A549 (cell line): ENCODE measurements around the gene NID1. TPM values are rescaled to one million over a fixed set of nuclear protein-coding genes. Genes with fewer than 3 reads are reported as not detected.

Experiments used
- ATAC-seq, 2 experiments: fragments of 200-7000 bp in 1 of 2; fragments of >200 bp in 1 of 2; cut with Nextera tagmentation in 1 of 2; cut with Tn5 transposase in 1 of 2; 3 replicates each; pipeline versions ENCODE4 v1.8.0 to v1.9.1; 2018 to 2020; ENCODE audit warnings: mild to moderate bottlenecking in 1 of 2, moderate library complexity in 1 of 2
- CTCF ChIA-PET: fragments of 300-600 bp; sonication (Branson Sonifier 250); formaldehyde crosslinking; extraction: SDS; loops from one replicate; lab custom pipeline; 2021; ENCODE audit warnings: antibody characterized with exemption, inconsistent platforms; lab: Yijun Ruan, JAX
- POLR2A ChIA-PET: fragments of 350-600 bp; formaldehyde crosslinking; extraction: SDS; loops from one replicate; lab custom pipeline; 2021; ENCODE audit warnings: antibody characterized with exemption, inconsistent platforms; lab: Yijun Ruan, JAX
- DNase-seq, 2 experiments: peaks; one replicate each; pipeline versions ENCODE4 v3.0.0 to v3.0.0-alpha.2; 2011 to 2016; ENCODE audit warnings: low read depth in 1 of 2, low spot score in 1 of 2
- FAIRE-seq: peaks from 2 replicates; lab custom pipeline; 2011; peaks lifted over from hg19 to GRCh38; lab: Jason Lieb, UNC
- H3K27ac ChIP-seq, 2 experiments: fragments of >200 bp; sonication (Bioruptor Twin); formaldehyde crosslinking; 3 replicates each; pipeline ENCODE4 v1.5.1; 2016 to 2017
- H3K4me1 ChIP-seq: fragments of >200 bp; sonication (Bioruptor Twin); formaldehyde crosslinking; 3 replicates; pipeline ENCODE4 v1.6.1; 2016
- H3K4me2 ChIP-seq: fragments of >200 bp; sonication (Bioruptor Twin); formaldehyde crosslinking; 3 replicates; pipeline ENCODE4 v1.6.1; 2016
- H3K4me3 ChIP-seq: fragments of >200 bp; sonication (Bioruptor Twin); formaldehyde crosslinking; 3 replicates; pipeline ENCODE4 v1.5.1; 2016
- H3K9me3 ChIP-seq: fragments of >200 bp; sonication (Bioruptor Twin); formaldehyde crosslinking; 3 replicates; pipeline ENCODE4 v1.6.1; 2016
- BHLHE40 ChIP-seq: IDR thresholded peaks from 2 replicates; pipeline ENCODE4 v1.6.1; 2012; ENCODE audit warnings: low read depth, low read length, inconsistent platforms
- CEBPB ChIP-seq, 2 experiments: fragments of >200 bp in 1 of 2; sonication (Bioruptor Twin) in 1 of 2; formaldehyde crosslinking in 1 of 2; IDR thresholded peaks; 2 replicates each; pipeline ENCODE4 v1.6.1; 2012 to 2016
- CHD2 ChIP-seq: fragments of 150-350 bp; IDR thresholded peaks from 2 replicates; pipeline ENCODE4 v1.6.1; 2014; ENCODE audit warnings: low read length; ENCODE audit not compliant: partially characterized antibody
- CHD4 ChIP-seq: fragments of 200-600 bp; sonication (generic); IDR thresholded peaks from 2 replicates; pipeline ENCODE4 v1.6.1; 2016; ENCODE audit warnings: antibody characterized with exemption, mild to moderate bottlenecking, borderline replicate concordance
- EHMT2 ChIP-seq: fragments of 200-600 bp; sonication (generic); IDR thresholded peaks from 2 replicates; pipeline ENCODE4 v1.6.1; 2016; ENCODE audit warnings: antibody characterized with exemption, low read depth, mild to moderate bottlenecking, moderate library complexity
- EP300 ChIP-seq, 2 experiments: fragments of >200 bp; sonication (Bioruptor Twin); formaldehyde crosslinking; IDR thresholded peaks; 2 replicates in 1 of 2; 3 replicates in 1 of 2; pipeline ENCODE4 v1.6.1; 2016 to 2017
- ESRRA ChIP-seq: fragments of 150-350 bp; IDR thresholded peaks from 2 replicates; pipeline ENCODE4 v1.6.1; 2014; ENCODE audit warnings: mild to moderate bottlenecking, low read length, borderline replicate concordance
- FOSL2 ChIP-seq, 2 experiments: fragments of 450-650 bp in 1 of 2; fragments of >200 bp in 1 of 2; sonication (Bioruptor Twin) in 1 of 2; formaldehyde crosslinking; IDR thresholded peaks; 2 replicates each; pipeline versions ENCODE4 v1.5.0 to v1.6.1; 2016 to 2020; ENCODE audit warnings: mild to moderate bottlenecking in 1 of 2, moderate library complexity in 1 of 2
- FOXS1 ChIP-seq: fragments of 250-450 bp; sonication (Bioruptor Pico); IDR thresholded peaks from 2 replicates; pipeline ENCODE4 v1.5.0; 2020; ENCODE audit warnings: mild to moderate bottlenecking, moderate library complexity
- HEYL ChIP-seq: fragments of 250-450 bp; sonication (Bioruptor Pico); IDR thresholded peaks from 2 replicates; pipeline ENCODE4 v1.8.0; 2021; ENCODE audit warnings: mild to moderate bottlenecking, moderate library complexity
- HOXA7 ChIP-seq: fragments of 250-450 bp; sonication (Bioruptor Pico); IDR thresholded peaks from 2 replicates; pipeline ENCODE4 v1.5.0; 2020; ENCODE audit warnings: mild to moderate bottlenecking, moderate library complexity
- HOXB5 ChIP-seq: fragments of 250-450 bp; sonication (Bioruptor Pico); IDR thresholded peaks from 2 replicates; pipeline ENCODE4 v1.5.0; 2020; ENCODE audit warnings: mild to moderate bottlenecking, moderate library complexity
- JUN ChIP-seq, 2 experiments: fragments of >200 bp; sonication (Bioruptor Twin); formaldehyde crosslinking; IDR thresholded peaks; 2 replicates in 1 of 2; 3 replicates in 1 of 2; pipeline ENCODE4 v1.6.1; 2016 to 2017
- JUNB ChIP-seq: fragments of >200 bp; sonication (Bioruptor Twin); formaldehyde crosslinking; IDR thresholded peaks from 2 replicates; pipeline ENCODE4 v1.6.1; 2016
- MAFK ChIP-seq: fragments of 450-650 bp; IDR thresholded peaks from 2 replicates; pipeline ENCODE4 v1.6.1; 2014; ENCODE audit not compliant: partially characterized antibody
- MAZ ChIP-seq: fragments of 150-350 bp; IDR thresholded peaks from 2 replicates; pipeline ENCODE4 v1.6.1; 2014; ENCODE audit warnings: antibody characterized with exemption, low read depth, low read length, borderline replicate concordance
- MYC ChIP-seq: IDR thresholded peaks from 2 replicates; pipeline ENCODE4 v1.6.1; 2012; ENCODE audit warnings: mild to moderate bottlenecking, inconsistent platforms, low read length, improper control_type of control experiment, borderline replicate concordance
- NPAS2 ChIP-seq: fragments of 250-450 bp; sonication (Bioruptor Pico); IDR thresholded peaks from 2 replicates; pipeline ENCODE4 v1.8.0; 2022; ENCODE audit warnings: mild to moderate bottlenecking, moderate library complexity, borderline replicate concordance
- NR3C1 ChIP-seq: fragments of >200 bp; sonication (Bioruptor Twin); formaldehyde crosslinking; IDR thresholded peaks from 3 replicates; pipeline ENCODE4 v1.6.1; 2017
- POLR2AphosphoS2 ChIP-seq: conservative IDR thresholded peaks from 2 replicates; pipeline ENCODE4 v1.6.1; 2012; ENCODE audit warnings: low read length, improper control_type of control experiment, inconsistent platforms
- RAD21 ChIP-seq, 2 experiments: fragments of >200 bp in 1 of 2; sonication (Bioruptor Twin) in 1 of 2; formaldehyde crosslinking in 1 of 2; IDR thresholded peaks in 1 of 2; conservative IDR thresholded peaks in 1 of 2; 2 replicates in 1 of 2; 3 replicates in 1 of 2; pipeline ENCODE4 v1.6.1; 2012 to 2018; ENCODE audit warnings: inconsistent platforms in 1 of 2
- RARB ChIP-seq: fragments of 250-450 bp; sonication (Bioruptor Pico); IDR thresholded peaks from 2 replicates; pipeline ENCODE4 v1.8.0; 2021; ENCODE audit warnings: mild to moderate bottlenecking, moderate library complexity
- RCOR1 ChIP-seq: fragments of 150-350 bp; IDR thresholded peaks from 2 replicates; pipeline ENCODE4 v1.6.1; 2014; ENCODE audit warnings: antibody characterized with exemption, low read length, low read depth
- RFX5 ChIP-seq: fragments of 450-650 bp; IDR thresholded peaks from 2 replicates; pipeline ENCODE4 v1.7.1; 2014; ENCODE audit warnings: antibody characterized with exemption, mild to moderate bottlenecking, moderate library complexity
- SMC3 ChIP-seq: fragments of >200 bp; sonication (Bioruptor Twin); formaldehyde crosslinking; IDR thresholded peaks from 3 replicates; pipeline ENCODE4 v1.6.1; 2018; ENCODE audit warnings: inconsistent platforms
- SREBF2 ChIP-seq: fragments of 450-650 bp; IDR thresholded peaks from 2 replicates; pipeline ENCODE4 v1.6.1; 2014; ENCODE audit warnings: mild to moderate bottlenecking, moderate library complexity
- ZC3H11A ChIP-seq: fragments of 450-650 bp; IDR thresholded peaks from 2 replicates; pipeline ENCODE4 v1.6.1; 2014; ENCODE audit warnings: antibody characterized with exemption, mild to moderate bottlenecking
- ZFP36 ChIP-seq: fragments of 450-650 bp; IDR thresholded peaks from 2 replicates; pipeline ENCODE4 v1.6.1; 2014; ENCODE audit warnings: borderline replicate concordance; ENCODE audit not compliant: partially characterized antibody
- ZNF302 ChIP-seq: fragments of 250-450 bp; sonication (Bioruptor Pico); IDR thresholded peaks from 2 replicates; pipeline ENCODE4 v1.9.0; 2021; ENCODE audit warnings: inconsistent platforms, mild to moderate bottlenecking, moderate library complexity
- ZSCAN20 ChIP-seq: fragments of 250-450 bp; sonication (Bioruptor Pico); IDR thresholded peaks from 2 replicates; pipeline ENCODE4 v1.8.0; 2022; ENCODE audit warnings: mild to moderate bottlenecking, moderate library complexity
- WGBS: methylation state at CpG from one replicate; pipeline ENCODE4 v1.1.6; 2017; ENCODE audit errors: missing lambda C conversion rate; 5-methylcytosine and 5-hydroxymethylcytosine counted together
- polyA plus RNA-seq, 4 experiments: library from polyadenylated mRNA; depleted of rRNA in 3 of 4; stranded (reverse); fragments of >200 nt; fragmentation: RNase III in 1 of 4; extraction: RNeasy Plus Mini Kit Qiagen cat#74134 plus additional on column Dnase treatment in 1 of 4; gene quantifications; 2 replicates in 3 of 4; 3 replicates in 1 of 4; pipeline ENCODE4 v1.2.3, GENCODE V29; 2011 to 2017
- TF ChIP-seq, protein P1 (sequence below): fragments of >200 bp; sonication (Bioruptor Twin); formaldehyde crosslinking; IDR thresholded peaks from 3 replicates; pipeline ENCODE4 v1.5.1; 2016
- TF ChIP-seq, protein P2 (sequence below): fragments of >200 bp; sonication (Bioruptor Twin); formaldehyde crosslinking; IDR thresholded peaks from 3 replicates; pipeline ENCODE4 v1.6.1; 2016
- TF ChIP-seq, protein P3 (sequence below): IDR thresholded peaks from 2 replicates; pipeline ENCODE4 v1.6.1; 2012
- TF ChIP-seq, protein P4 (sequence below): IDR thresholded peaks from 2 replicates; pipeline ENCODE4 v1.6.1; 2012; ENCODE audit warnings: low read depth, borderline replicate concordance
- TF ChIP-seq, protein P5 (sequence below): fragments of 200-600 bp; sonication (generic); IDR thresholded peaks from 2 replicates; pipeline ENCODE4 v1.6.1; 2016; ENCODE audit warnings: antibody characterized with exemption, mild to moderate bottlenecking, moderate library complexity

The NID1 gene
- polyA plus RNA-seq, 2 of the 4 experiments (the other 2 are of a cell fraction) = 6.8 to 10.5 TPM

DNA sequence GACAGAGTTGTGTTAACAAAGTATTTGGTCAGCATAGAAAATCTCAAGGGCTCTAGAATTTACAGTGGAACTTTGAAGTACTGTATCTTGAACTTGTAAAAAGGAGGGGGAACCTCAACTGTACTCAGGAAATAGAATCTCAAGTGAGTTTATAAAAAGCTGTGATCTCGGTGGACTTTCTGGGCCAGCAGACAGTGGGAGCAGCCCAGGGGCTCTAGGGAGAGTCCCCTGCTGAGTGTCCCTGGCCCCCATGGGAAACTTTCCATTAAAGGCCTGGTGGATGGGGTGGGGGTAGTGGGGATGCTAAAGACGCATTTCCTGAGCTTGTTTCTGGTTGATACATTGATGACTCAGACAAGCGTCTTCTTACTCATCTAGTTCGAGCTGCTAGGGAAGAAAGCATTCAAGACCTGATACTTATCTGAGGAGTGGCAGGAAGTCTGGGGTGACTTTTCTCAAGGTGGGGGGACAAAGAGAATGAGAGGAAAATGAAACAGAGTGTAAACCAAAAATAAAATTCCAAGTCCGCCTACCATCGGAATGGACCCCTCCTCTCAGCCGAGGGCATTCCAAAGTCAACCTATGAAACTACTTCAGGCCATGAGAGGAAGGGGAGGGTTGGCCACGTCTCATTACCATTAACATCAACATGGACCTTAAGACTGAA lies 65.5 kb downstream of the NID1 start:
- POLR2A ChIA-PET = interaction anchor here (1.2 kb wide), 1 partner anchor 27 kb away, joined by 7 read pairs; no protein-coding TSS in a partner anchor
- peaks cover 27% of the 10 kb centered on the region for H3K4me1 ChIP-seq
- no peak for FAIRE-seq
- CTCF ChIA-PET = interaction anchor here (1.1 to 5.8 kb wide), 2 partner anchors 28 to 65 kb away, joined by 4 to 24 read pairs; partner anchors contain the start of gene NID1
- H3K4me3 ChIP-seq = no peak overlapping the region
- H3K27ac ChIP-seq = peak overlapping the region; percentile 70 to 84
- H3K9me3 ChIP-seq = no peaks in the 10 kb centered on the region
- ATAC-seq = peak; percentile 85 to 87
- 30% methylated on average over 8 of the region's 8 CpGs for WGBS
- peak overlapping the region; percentile 56 for H3K4me2 ChIP-seq
- DNase-seq = peak; percentile 36 to 81
- TF ChIP-seq HOXB5 (CRISPR knock-in tag) (no peak), HOXA7 (CRISPR knock-in tag) (no peak), MAZ (no peak), EHMT2 (no peak), JUN (IDR thresholded peaks at IDR 0.05) (peak in 1 of 2 experiments; percentile 15; a peak in 1 of 5 replicates), NR3C1 (no peak), ZNF302 (CRISPR knock-in tag) (no peak), RCOR1 (no peak), FOSL2 (IDR thresholded peaks at IDR 0.05) (peak; percentile 82), FOSL2 (CRISPR knock-in tag; IDR thresholded peaks at IDR 0.05) (peak; percentile 87), SMC3 (no peak), RFX5 (no peak), CEBPB (IDR thresholded peaks at IDR 0.05) (no peak), SREBF2 (no peak), MAFK (no peak), JUNB (peak; percentile 61), CHD2 (no peak), ZFP36 (no peak), NPAS2 (no peak), ESRRA (no peak), POLR2AphosphoS2 (no peak), EP300 (IDR thresholded peaks at IDR 0.05) (peak in 1 of 2 experiments; percentile 26; a peak in 1 of 5 replicates), CHD4 (no peak), BHLHE40 (no peak), HEYL (CRISPR knock-in tag) (no peak), MYC (no peak), ZSCAN20 (CRISPR knock-in tag) (no peak), RAD21 (conservative IDR thresholded peaks at IDR 0.05 in 1 of 2, IDR thresholded peaks at IDR 0.05 in 1 of 2) (no peak), RARB (CRISPR knock-in tag) (no peak), ZC3H11A (no peak), FOXS1 (CRISPR knock-in tag) (no peak)
- TF ChIP-seq, protein P1, sequence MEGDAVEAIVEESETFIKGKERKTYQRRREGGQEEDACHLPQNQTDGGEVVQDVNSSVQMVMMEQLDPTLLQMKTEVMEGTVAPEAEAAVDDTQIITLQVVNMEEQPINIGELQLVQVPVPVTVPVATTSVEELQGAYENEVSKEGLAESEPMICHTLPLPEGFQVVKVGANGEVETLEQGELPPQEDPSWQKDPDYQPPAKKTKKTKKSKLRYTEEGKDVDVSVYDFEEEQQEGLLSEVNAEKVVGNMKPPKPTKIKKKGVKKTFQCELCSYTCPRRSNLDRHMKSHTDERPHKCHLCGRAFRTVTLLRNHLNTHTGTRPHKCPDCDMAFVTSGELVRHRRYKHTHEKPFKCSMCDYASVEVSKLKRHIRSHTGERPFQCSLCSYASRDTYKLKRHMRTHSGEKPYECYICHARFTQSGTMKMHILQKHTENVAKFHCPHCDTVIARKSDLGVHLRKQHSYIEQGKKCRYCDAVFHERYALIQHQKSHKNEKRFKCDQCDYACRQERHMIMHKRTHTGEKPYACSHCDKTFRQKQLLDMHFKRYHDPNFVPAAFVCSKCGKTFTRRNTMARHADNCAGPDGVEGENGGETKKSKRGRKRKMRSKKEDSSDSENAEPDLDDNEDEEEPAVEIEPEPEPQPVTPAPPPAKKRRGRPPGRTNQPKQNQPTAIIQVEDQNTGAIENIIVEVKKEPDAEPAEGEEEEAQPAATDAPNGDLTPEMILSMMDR = no peak
- TF ChIP-seq, protein P2, sequence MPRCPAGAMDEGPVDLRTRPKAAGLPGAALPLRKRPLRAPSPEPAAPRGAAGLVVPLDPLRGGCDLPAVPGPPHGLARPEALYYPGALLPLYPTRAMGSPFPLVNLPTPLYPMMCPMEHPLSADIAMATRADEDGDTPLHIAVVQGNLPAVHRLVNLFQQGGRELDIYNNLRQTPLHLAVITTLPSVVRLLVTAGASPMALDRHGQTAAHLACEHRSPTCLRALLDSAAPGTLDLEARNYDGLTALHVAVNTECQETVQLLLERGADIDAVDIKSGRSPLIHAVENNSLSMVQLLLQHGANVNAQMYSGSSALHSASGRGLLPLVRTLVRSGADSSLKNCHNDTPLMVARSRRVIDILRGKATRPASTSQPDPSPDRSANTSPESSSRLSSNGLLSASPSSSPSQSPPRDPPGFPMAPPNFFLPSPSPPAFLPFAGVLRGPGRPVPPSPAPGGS = no peak
- TF ChIP-seq, protein P3, sequence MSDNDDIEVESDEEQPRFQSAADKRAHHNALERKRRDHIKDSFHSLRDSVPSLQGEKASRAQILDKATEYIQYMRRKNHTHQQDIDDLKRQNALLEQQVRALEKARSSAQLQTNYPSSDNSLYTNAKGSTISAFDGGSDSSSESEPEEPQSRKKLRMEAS = 0 out of 2 replicates have a peak, but pooled peaks have one; percentile 12
- TF ChIP-seq, protein P4, sequence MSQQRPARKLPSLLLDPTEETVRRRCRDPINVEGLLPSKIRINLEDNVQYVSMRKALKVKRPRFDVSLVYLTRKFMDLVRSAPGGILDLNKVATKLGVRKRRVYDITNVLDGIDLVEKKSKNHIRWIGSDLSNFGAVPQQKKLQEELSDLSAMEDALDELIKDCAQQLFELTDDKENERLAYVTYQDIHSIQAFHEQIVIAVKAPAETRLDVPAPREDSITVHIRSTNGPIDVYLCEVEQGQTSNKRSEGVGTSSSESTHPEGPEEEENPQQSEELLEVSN = no peak
- TF ChIP-seq, protein P5, sequence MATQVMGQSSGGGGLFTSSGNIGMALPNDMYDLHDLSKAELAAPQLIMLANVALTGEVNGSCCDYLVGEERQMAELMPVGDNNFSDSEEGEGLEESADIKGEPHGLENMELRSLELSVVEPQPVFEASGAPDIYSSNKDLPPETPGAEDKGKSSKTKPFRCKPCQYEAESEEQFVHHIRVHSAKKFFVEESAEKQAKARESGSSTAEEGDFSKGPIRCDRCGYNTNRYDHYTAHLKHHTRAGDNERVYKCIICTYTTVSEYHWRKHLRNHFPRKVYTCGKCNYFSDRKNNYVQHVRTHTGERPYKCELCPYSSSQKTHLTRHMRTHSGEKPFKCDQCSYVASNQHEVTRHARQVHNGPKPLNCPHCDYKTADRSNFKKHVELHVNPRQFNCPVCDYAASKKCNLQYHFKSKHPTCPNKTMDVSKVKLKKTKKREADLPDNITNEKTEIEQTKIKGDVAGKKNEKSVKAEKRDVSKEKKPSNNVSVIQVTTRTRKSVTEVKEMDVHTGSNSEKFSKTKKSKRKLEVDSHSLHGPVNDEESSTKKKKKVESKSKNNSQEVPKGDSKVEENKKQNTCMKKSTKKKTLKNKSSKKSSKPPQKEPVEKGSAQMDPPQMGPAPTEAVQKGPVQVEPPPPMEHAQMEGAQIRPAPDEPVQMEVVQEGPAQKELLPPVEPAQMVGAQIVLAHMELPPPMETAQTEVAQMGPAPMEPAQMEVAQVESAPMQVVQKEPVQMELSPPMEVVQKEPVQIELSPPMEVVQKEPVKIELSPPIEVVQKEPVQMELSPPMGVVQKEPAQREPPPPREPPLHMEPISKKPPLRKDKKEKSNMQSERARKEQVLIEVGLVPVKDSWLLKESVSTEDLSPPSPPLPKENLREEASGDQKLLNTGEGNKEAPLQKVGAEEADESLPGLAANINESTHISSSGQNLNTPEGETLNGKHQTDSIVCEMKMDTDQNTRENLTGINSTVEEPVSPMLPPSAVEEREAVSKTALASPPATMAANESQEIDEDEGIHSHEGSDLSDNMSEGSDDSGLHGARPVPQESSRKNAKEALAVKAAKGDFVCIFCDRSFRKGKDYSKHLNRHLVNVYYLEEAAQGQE = no peak
